GM12875 (cell line): ENCODE data around the gene ANXA3.
"Not testable (repeated sequence)": the region's sequence is repeated elsewhere in the genome, so short reads cannot be mapped to it uniquely, and the experiment has no call there.

Experiments
- H3K4me3 ChIP-seq: one replicate; pipeline ENCODE4 v1.5.1; 2011; ENCODE audit warnings: low read depth, low read length, control low read depth
- TF ChIP-seq, protein P1 (sequence below): IDR thresholded peaks from 2 replicates; pipeline ENCODE4 v1.5.1; 2011; ENCODE audit warnings: low read depth, mild to moderate bottlenecking, control low read depth, inconsistent platforms, low read length, moderate library complexity, borderline replicate concordance; ENCODE audit not compliant: insufficient read depth

ANXA3 gene

DNA sequence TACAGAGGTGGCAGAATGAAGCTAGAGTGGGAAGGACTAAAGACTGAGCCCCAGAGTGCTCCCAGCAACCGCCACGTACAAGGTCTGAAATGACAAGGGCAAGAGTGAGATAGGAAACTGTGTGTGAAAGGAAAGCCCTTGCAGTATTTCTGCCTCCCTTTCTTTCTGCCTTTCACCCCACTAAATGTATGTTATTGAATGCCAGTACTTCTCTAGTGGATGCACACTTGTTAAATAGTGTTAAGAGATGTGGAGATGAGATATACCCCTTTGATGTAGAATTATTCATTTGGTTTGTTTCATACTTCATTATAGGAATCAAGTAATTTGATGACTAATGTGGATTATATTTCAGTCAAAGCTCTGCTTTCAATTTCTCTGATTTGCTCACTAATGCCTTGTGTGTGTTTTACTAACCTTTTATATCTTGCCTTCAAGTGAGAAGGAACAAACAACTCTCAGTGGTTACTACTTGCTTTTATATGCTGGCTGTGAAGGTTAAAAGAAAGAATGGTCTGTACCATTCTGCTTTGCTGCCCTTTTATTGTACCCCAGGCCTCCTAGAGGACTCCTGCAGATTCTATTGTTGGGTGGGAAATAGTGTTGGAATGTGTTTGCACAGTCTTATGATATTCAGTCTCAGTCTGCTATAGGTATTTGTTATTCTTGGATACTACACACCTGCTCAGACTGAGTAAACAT lies 8.0 kb upstream of the ANXA3 start:
- TF ChIP-seq, protein P1, sequence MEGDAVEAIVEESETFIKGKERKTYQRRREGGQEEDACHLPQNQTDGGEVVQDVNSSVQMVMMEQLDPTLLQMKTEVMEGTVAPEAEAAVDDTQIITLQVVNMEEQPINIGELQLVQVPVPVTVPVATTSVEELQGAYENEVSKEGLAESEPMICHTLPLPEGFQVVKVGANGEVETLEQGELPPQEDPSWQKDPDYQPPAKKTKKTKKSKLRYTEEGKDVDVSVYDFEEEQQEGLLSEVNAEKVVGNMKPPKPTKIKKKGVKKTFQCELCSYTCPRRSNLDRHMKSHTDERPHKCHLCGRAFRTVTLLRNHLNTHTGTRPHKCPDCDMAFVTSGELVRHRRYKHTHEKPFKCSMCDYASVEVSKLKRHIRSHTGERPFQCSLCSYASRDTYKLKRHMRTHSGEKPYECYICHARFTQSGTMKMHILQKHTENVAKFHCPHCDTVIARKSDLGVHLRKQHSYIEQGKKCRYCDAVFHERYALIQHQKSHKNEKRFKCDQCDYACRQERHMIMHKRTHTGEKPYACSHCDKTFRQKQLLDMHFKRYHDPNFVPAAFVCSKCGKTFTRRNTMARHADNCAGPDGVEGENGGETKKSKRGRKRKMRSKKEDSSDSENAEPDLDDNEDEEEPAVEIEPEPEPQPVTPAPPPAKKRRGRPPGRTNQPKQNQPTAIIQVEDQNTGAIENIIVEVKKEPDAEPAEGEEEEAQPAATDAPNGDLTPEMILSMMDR, result no peak
- no peak overlapping the region for H3K4me3 ChIP-seq

DNA sequence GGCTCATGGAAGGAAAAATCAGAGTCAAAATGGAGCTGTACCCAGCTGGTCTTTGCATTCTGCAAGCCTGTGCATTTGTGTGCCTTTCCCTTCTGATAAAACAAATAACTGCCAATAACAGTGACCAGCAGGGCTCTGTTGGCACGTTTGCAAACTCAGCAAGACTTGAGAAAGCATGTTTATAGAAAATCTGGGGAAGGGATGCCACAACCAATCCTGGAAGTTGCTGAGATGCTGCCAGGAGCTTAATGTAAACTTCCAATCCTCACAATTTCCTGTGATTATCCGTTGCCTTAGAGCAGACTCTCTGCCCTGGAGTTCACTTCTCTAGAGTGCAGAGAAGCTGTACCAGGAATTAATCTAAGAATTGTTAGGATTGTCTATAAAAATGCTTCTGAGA lies 6.9 kb upstream of the ANXA3 start:
- H3K4me3 ChIP-seq, result no peak overlapping the region
- TF ChIP-seq, protein P1, result no peak

DNA sequence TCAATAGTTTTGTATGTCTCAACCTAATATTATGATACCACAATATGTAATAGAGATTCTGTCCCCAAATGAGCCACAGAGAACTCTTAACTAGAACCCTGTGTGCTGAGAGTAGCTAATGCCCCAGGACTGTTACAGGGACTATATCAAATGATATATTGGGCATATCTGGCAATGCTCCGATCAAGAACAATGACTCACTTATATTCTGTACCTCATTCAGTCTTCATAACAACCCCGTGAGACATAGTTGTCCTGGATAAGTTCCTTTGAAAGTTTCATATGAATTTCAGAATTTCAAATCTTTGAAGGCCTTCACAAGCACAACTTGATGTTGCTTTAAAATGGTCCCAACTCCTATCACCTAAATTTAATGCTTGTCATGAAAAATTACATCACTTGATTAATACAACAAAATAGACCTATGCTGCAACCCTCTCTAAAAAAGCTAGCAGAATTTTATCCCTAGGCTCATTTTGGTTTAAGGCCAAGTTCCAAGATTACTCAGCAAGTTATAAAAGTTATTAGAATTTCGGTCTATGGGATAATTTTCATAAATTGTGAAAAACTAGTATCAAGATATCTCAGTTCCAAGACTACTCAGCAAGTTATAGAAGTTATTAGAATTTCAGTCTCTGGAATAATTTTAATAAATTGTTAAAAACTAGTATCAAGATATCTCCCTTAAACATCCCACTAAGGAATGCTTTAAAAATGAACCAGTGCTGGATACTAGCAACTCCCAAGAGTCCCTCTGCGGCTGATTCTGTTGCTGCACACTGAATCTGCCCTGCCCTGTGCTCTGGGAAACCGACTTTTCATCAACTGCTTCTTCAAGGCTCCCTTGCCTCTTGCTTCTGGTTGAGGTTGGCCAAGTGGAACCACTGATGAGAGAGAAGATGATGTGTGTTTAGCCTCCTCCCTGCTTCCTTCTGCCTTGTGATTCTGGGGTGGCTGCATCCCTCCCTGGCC lies 6.0 kb upstream of the ANXA3 start:
- H3K4me3 ChIP-seq, result no peak overlapping the region
- TF ChIP-seq, protein P1, result no peak

DNA sequence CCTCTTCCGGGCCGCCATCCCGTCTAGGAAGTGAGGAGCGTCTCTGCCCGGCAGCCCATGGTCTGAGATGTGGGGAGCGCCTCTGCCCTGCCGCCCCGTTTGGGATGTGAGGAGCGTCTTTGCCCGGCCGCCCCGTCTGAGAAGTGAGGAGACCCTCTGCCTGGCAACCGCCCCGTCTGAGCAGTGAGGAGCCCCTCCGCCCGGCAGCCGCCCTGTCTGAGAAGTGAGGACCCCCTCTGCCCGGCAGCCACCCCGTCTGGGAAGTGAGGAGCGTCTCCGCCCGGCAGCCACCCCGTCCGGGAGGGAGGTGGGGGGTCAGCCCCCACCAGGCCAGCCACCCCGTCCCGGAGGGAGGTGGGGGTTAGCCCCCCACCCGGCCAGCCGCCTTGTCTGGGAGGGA lies 3.7 kb upstream of the ANXA3 start:
- H3K4me3 ChIP-seq, result not testable (repeated sequence)

DNA sequence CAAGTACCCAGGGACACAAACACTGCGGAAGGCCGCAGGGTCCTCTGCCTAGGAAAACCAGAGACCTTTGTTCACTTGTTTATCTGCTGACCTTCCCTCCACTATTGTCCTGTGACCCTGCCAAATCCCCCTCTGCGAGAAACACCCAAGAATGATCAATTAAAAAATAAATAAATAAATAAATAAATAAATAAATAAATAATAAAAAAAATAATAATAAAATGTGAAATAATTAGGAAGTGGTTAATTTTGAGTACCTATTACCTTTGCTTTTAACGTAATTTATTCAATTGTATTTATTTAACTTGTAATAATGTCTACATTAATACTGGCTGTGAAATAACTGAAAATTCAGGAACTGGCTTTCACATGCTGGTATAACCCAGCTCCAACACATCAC lies 2.7 kb upstream of the ANXA3 start:
- not testable (repeated sequence) for H3K4me3 ChIP-seq

DNA sequence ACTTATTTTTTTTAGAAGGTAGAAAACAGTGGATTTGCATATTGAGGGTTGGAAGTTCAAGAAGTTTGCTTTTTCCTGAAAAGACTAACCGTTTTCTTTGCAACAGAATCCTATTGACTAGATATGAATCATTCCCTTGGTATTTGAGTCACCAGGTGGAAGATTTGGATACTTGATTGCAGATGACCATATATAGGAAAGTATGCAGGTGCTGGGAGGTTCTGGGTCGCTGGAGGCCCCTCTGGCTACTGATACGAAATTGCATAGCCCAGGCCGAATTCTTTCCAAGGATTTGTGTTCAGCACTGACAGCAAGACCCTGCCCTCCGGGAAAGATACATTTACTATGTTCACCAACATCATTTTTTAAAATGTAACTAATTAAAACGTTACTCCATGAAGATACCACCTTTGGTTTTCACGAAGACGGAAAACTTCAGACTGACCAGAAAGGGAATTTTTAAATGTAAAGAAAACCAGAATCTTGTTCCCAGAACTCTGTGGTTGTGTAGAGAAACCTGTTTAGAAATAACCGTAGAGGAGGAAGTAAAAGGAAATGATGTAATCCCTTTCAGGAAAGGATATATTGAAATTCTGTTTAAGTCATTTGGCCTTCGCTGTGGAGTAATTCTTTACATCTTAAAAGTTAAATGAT lies 946 bp downstream of the ANXA3 start:
- no peak overlapping the region for H3K4me3 ChIP-seq
- TF ChIP-seq, protein P1, result no peak

DNA sequence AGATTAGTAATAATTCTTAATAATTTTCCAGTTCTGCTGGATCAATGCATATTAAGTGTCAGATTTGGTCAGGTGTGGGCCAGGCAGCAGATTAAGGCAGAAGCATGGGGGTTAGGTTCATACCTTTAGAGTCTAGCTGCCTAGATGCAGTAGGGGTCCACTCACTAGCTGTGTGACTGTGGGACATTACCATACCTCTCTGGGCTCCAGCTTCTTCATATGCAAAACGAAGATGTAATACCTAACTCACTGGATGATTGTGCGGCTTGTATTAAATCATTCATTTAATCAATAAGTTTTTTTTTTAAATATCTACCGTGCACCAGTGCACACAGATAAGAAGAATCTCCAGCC lies 1.4 kb downstream of the ANXA3 start:
- TF ChIP-seq, protein P1, result no peak
- no peak overlapping the region for H3K4me3 ChIP-seq
